HepG2 (cell line): ENCODE results near the gene SIT1. TPM values are rescaled to one million over a fixed set of nuclear protein-coding genes. Genes with fewer than 3 reads are reported as not detected.
A peak's percentile ranks its signal among the peaks of the same experiment; 100 is the strongest.

Experiments
- BHLHE40 ChIP-seq: IDR thresholded peaks from 2 replicates; pipeline ENCODE4 v1.6.1; 2011; ENCODE audit warnings: low read length, improper control_type of control experiment
- BRD4 ChIP-seq: sonication (generic); formaldehyde crosslinking; IDR thresholded peaks from 2 replicates; pipeline ENCODE4 v1.4.0; 2020; ENCODE audit warnings: missing genetic modification reagents
- CHD2 ChIP-seq: IDR thresholded peaks from 2 replicates; pipeline ENCODE4 v1.6.1; 2011; ENCODE audit warnings: low read depth, low read length, improper control_type of control experiment
- HNRNPL ChIP-seq: fragments of 200-400 bp; formaldehyde crosslinking; IDR thresholded peaks from 2 replicates; pipeline ENCODE4 v1.6.1; 2017; ENCODE audit warnings: mild to moderate bottlenecking, low read depth, low read length
- NBN ChIP-seq: fragments of 450-650 bp; conservative IDR thresholded peaks from 2 replicates; pipeline ENCODE4 v1.6.1; 2017
- TOPORS ChIP-seq: sonication (generic); formaldehyde crosslinking; IDR thresholded peaks from 2 replicates; pipeline ENCODE4 v1.8.0; 2023; ENCODE audit warnings: mild to moderate bottlenecking, missing genetic modification reagents
- XRCC5 ChIP-seq: fragments of 200-400 bp; formaldehyde crosslinking; optimal IDR thresholded peaks from 2 replicates; pipeline ENCODE3; 2017; ENCODE audit warnings: mild to moderate bottlenecking, low read length
- ZBTB1 ChIP-seq: sonication (generic); formaldehyde crosslinking; IDR thresholded peaks from 2 replicates; pipeline ENCODE4 v1.4.0; 2020; ENCODE audit warnings: missing genetic modification reagents, borderline replicate concordance
- ZBTB42 ChIP-seq: sonication (generic); formaldehyde crosslinking; IDR thresholded peaks from 2 replicates; pipeline ENCODE4 v1.5.0; 2020; ENCODE audit warnings: mild to moderate bottlenecking, missing genetic modification reagents
- ZNF10 ChIP-seq: sonication (generic); formaldehyde crosslinking; IDR thresholded peaks from 2 replicates; pipeline ENCODE4 v1.4.0; 2020; ENCODE audit warnings: mild to moderate bottlenecking, low read depth, missing genetic modification reagents, borderline replicate concordance
- ZNF317 ChIP-seq: sonication (generic); formaldehyde crosslinking; IDR thresholded peaks from 2 replicates; pipeline ENCODE4 v1.5.0; 2020; ENCODE audit warnings: mild to moderate bottlenecking, missing genetic modification reagents
- ZNF468 ChIP-seq: sonication (generic); formaldehyde crosslinking; IDR thresholded peaks from 2 replicates; pipeline ENCODE4 v1.8.0; 2022; ENCODE audit warnings: mild to moderate bottlenecking, moderate library complexity, missing genetic modification reagents
- ZNF563 ChIP-seq: sonication (generic); formaldehyde crosslinking; IDR thresholded peaks from 2 replicates; pipeline ENCODE4 v1.8.0; 2022; ENCODE audit warnings: mild to moderate bottlenecking, moderate library complexity, missing genetic modification reagents
- ZNF598 ChIP-seq: sonication (generic); formaldehyde crosslinking; IDR thresholded peaks from 2 replicates; pipeline ENCODE4 v1.5.1; 2020; ENCODE audit warnings: mild to moderate bottlenecking, missing genetic modification reagents, borderline replicate concordance
- polyA plus RNA-seq, 8 experiments: library from polyadenylated mRNA; depleted of rRNA in 3 of 8; stranded (reverse) in 7 of 8; unstranded in 1 of 8; fragments of >200 nt; fragmentation: Illumina TruSeq in 4 of 8; extraction: Trizol in 4 of 8; gene quantifications; 2 replicates each; pipeline versions ENCODE4 v1.2.1 to v1.2.3, GENCODE V29; 2011 to 2016; ENCODE audit warnings: low read depth in 4 of 8, missing spikeins in 1 of 8, mixed read lengths in 1 of 8; ENCODE audit not compliant: insufficient read depth in 1 of 8
- total RNA-seq, 5 experiments: library from RNA; depleted of rRNA; stranded (reverse); fragments of >200 nt; fragmentation: Illumina TruSeq; extraction: Trizol; gene quantifications; 2 replicates each; pipeline ENCODE4 v1.2.3, GENCODE V29; 2016; ENCODE audit warnings: low read depth in 1 of 5
- TF ChIP-seq, protein P1 (sequence below): sonication (generic); formaldehyde crosslinking; conservative IDR thresholded peaks from 2 replicates; pipeline ENCODE4 v1.4.0; 2020; ENCODE audit warnings: missing genetic modification reagents
- TF ChIP-seq, protein P2 (sequence below): sonication (generic); formaldehyde crosslinking; IDR thresholded peaks from 2 replicates; pipeline ENCODE4 v1.5.1; 2020; ENCODE audit warnings: mild to moderate bottlenecking, missing genetic modification reagents, borderline replicate concordance
- TF ChIP-seq, protein P3 (sequence below): sonication (generic); formaldehyde crosslinking; IDR thresholded peaks from 2 replicates; pipeline ENCODE4 v1.5.1; 2020; ENCODE audit warnings: mild to moderate bottlenecking, missing genetic modification reagents, moderate library complexity
- TF ChIP-seq, protein P4 (sequence below): IDR thresholded peaks from 2 replicates; pipeline ENCODE4 v1.6.1; 2012; ENCODE audit warnings: low read length, improper control_type of control experiment
- TF ChIP-seq, protein P5 (sequence below): IDR thresholded peaks from 2 replicates; pipeline ENCODE4 v1.6.1; 2016; ENCODE audit warnings: missing biosample characterization, missing genetic modification reagents, low read depth
- TF ChIP-seq, protein P6 (sequence below): sonication (generic); formaldehyde crosslinking; IDR thresholded peaks from 2 replicates; pipeline ENCODE4 v1.5.0; 2020; ENCODE audit warnings: mild to moderate bottlenecking, low read depth, missing genetic modification reagents, borderline replicate concordance

Gene SIT1
- total and polyA plus RNA-seq, 2 of the 13 experiments (the other 11 are each of a cell fraction or from before 2014, with no cell fraction given): 0.09 to 6.7 TPM

DNA sequence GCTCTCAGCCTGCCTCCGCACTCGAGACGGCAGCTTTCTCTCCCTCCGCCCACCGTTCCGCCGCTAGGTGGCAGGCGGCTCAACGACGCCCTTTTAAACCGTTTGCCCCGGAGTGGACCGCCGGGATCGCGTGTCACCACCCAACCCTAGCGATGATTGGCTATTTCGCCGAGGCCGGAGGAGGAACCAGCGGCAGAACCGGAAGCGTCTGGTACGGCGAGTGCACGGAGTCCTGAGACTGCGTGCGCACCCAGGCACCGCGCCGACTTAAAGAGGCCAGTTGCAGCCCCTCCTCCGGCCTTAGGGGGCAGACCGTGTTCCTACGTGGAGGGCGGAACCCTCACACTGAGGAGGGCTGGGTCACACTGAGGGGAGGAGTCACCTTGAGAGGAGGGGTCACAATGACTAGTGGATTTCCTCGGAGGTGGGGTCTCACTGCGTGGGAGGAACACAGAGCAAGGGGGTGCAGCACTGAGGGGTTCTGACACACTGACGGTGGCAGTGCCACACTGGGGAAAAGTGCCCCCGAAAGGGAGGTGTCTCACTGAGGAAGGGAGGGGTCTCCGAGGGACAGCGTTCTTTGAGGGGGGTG, 46.6 kb downstream of the SIT1 start (continued):
- TF ChIP-seq ZBTB1 (CRISPR knock-in tag) (no peak; the same call in 1 of the 2 replicates), NBN (no peak), ZNF468 (no peak), ZNF10 (CRISPR knock-in tag) (no peak), ZNF598 (CRISPR knock-in tag) (0 out of 2 replicates have a peak, but pooled peaks have one; percentile 54), TOPORS (CRISPR knock-in tag) (peak; percentile 91), HNRNPL (0 out of 2 replicates have a peak, but pooled peaks have one; percentile 33), ZNF317 (CRISPR knock-in tag) (no peak; the same call in none of the 2 replicates), BRD4 (CRISPR knock-in tag) (no peak), CHD2 (no peak), ZNF563 (CRISPR knock-in tag) (peak; percentile 57; the same call in 1 of the 2 replicates), ZBTB42 (no peak), XRCC5 (peak; percentile 78), BHLHE40 (0 out of 2 replicates have a peak, but pooled peaks have one; percentile 34)
- TF ChIP-seq, protein P1, sequence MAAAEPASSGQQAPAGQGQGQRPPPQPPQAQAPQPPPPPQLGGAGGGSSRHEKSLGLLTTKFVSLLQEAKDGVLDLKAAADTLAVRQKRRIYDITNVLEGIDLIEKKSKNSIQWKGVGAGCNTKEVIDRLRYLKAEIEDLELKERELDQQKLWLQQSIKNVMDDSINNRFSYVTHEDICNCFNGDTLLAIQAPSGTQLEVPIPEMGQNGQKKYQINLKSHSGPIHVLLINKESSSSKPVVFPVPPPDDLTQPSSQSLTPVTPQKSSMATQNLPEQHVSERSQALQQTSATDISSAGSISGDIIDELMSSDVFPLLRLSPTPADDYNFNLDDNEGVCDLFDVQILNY: no peak
- TF ChIP-seq, protein P2, sequence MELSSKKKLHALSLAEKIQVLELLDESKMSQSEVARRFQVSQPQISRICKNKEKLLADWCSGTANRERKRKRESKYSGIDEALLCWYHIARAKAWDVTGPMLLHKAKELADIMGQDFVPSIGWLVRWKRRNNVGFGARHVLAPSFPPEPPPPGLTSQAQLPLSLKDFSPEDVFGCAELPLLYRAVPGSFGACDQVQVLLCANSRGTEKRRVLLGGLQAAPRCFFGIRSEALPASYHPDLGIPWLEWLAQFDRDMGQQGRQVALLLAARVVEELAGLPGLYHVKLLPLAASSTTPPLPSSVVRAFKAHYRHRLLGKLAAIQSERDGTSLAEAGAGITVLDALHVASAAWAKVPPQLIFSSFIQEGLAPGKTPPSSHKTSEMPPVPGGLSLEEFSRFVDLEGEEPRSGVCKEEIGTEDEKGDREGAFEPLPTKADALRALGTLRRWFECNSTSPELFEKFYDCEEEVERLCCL: no peak
- TF ChIP-seq, protein P3, sequence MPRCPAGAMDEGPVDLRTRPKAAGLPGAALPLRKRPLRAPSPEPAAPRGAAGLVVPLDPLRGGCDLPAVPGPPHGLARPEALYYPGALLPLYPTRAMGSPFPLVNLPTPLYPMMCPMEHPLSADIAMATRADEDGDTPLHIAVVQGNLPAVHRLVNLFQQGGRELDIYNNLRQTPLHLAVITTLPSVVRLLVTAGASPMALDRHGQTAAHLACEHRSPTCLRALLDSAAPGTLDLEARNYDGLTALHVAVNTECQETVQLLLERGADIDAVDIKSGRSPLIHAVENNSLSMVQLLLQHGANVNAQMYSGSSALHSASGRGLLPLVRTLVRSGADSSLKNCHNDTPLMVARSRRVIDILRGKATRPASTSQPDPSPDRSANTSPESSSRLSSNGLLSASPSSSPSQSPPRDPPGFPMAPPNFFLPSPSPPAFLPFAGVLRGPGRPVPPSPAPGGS: peak; percentile 60; the same call in 1 of the 2 replicates
- TF ChIP-seq, protein P4, sequence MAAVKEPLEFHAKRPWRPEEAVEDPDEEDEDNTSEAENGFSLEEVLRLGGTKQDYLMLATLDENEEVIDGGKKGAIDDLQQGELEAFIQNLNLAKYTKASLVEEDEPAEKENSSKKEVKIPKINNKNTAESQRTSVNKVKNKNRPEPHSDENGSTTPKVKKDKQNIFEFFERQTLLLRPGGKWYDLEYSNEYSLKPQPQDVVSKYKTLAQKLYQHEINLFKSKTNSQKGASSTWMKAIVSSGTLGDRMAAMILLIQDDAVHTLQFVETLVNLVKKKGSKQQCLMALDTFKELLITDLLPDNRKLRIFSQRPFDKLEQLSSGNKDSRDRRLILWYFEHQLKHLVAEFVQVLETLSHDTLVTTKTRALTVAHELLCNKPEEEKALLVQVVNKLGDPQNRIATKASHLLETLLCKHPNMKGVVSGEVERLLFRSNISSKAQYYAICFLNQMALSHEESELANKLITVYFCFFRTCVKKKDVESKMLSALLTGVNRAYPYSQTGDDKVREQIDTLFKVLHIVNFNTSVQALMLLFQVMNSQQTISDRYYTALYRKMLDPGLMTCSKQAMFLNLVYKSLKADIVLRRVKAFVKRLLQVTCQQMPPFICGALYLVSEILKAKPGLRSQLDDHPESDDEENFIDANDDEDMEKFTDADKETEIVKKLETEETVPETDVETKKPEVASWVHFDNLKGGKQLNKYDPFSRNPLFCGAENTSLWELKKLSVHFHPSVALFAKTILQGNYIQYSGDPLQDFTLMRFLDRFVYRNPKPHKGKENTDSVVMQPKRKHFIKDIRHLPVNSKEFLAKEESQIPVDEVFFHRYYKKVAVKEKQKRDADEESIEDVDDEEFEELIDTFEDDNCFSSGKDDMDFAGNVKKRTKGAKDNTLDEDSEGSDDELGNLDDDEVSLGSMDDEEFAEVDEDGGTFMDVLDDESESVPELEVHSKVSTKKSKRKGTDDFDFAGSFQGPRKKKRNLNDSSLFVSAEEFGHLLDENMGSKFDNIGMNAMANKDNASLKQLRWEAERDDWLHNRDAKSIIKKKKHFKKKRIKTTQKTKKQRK: no peak
- TF ChIP-seq, protein P5, sequence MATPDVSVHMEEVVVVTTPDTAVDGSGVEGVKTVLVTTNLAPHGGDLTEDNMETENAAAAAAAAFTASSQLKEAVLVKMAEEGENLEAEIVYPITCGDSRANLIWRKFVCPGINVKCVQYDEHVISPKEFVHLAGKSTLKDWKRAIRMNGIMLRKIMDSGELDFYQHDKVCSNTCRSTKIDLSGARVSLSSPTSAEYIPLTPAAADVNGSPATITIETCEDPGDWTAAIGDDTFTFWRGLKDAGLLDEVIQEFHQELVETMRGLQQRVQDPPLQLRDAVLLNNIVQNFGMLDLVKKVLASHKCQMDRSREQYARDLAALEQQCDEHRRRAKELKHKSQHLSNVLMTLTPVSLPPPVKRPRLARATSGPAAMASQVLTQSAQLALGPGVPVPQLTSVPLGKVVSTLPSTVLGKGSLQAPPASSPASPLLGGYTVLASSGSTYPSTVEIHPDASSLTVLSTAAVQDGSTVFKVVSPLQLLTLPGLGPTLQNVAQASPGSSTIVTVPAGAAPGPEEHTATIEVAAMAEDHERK (CRISPR knock-in tag): peak; percentile 62; the same call in 1 of the 2 replicates
- TF ChIP-seq, protein P6, sequence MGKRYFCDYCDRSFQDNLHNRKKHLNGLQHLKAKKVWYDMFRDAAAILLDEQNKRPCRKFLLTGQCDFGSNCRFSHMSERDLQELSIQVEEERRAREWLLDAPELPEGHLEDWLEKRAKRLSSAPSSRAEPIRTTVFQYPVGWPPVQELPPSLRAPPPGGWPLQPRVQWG (CRISPR knock-in tag): no peak
